Cardiac muscle cell (in vitro differentiated cells and primary cell): ENCODE data around the gene ADAMTS12. TPM values are rescaled to one million over a fixed set of nuclear protein-coding genes. Genes with fewer than 3 reads are reported as not detected.
"Not testable (repeated sequence)": the region's sequence is repeated elsewhere in the genome, so short reads cannot be mapped to it uniquely, and the experiment has no call there.

Experiments
- DNase-seq, 2 donors: peaks; one replicate each; pipeline versions ENCODE4 v3.0.0 to v3.0.0-alpha.2; 2010 to 2017; ENCODE audit warnings: low read depth in 1 of 2, low spot score in 1 of 2
- H3K27ac ChIP-seq: fragments of 200-600 bp; sonication (generic); 2 replicates; pipeline ENCODE4 v1.5.1; 2016
- H3K27me3 ChIP-seq: fragments of 200-600 bp; sonication (generic); 2 replicates; pipeline ENCODE4 v1.6.0; 2016; ENCODE audit warnings: control low read depth
- H3K36me3 ChIP-seq: fragments of 200-600 bp; sonication (generic); 2 replicates; pipeline ENCODE4 v1.5.1; 2016; ENCODE audit warnings: control low read depth
- H3K4me1 ChIP-seq: fragments of 200-600 bp; sonication (generic); 2 replicates; pipeline ENCODE4 v1.8.1; 2017; ENCODE audit warnings: low read depth, mild to moderate bottlenecking, mixed run types
- H3K4me3 ChIP-seq: fragments of 200-600 bp; sonication (generic); 2 replicates; pipeline ENCODE4 v1.5.1; 2016; ENCODE audit warnings: mild to moderate bottlenecking
- H3K9me3 ChIP-seq: fragments of 200-600 bp; sonication (generic); 2 replicates; pipeline ENCODE4 v1.5.1; 2017; ENCODE audit warnings: low read depth, mild to moderate bottlenecking, control low read depth
- polyA plus RNA-seq: library from polyadenylated mRNA; unstranded; fragments of >200 nt; fragmentation: Nextera tagmentation; extraction: Ambion mirVana; gene quantifications from 2 replicates; pipeline ENCODE4 v1.2.1, GENCODE V29; 2016
- total RNA-seq: library from RNA; depleted of rRNA; stranded (reverse); fragments of >200 nt; gene quantifications from 2 replicates; pipeline ENCODE4 v1.2.3, GENCODE V29; 2016
- TF ChIP-seq, protein P1 (sequence below): IDR thresholded peaks from 2 replicates; pipeline ENCODE4 v1.5.1; 2012; ENCODE audit warnings: low read depth, mild to moderate bottlenecking, low read length

ADAMTS12 gene
- total and polyA plus RNA-seq, 2 experiments from 2014 or later = 29.3 to 48.4 TPM

DNA sequence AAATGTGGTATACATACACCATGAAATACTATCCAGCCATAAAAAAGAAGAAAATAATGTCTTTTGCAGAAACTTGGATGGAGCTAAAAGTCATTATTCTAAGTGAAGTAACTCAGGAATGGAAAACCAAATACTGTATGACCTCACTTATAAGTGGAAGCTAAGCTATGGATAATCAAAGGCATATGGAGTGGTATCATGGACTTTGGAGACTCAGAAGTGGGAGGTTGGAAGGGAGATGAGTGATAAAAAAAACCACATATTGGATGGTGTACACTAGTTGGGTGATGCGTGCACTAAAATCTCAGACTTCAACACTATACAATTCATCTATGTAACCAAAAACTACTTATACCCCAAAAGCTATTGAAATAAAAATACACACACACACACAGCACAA lies 24.5 kb downstream of the ADAMTS12 start:
- no peaks in the 10 kb centered on the region for H3K27me3 ChIP-seq
- TF ChIP-seq, protein P1, sequence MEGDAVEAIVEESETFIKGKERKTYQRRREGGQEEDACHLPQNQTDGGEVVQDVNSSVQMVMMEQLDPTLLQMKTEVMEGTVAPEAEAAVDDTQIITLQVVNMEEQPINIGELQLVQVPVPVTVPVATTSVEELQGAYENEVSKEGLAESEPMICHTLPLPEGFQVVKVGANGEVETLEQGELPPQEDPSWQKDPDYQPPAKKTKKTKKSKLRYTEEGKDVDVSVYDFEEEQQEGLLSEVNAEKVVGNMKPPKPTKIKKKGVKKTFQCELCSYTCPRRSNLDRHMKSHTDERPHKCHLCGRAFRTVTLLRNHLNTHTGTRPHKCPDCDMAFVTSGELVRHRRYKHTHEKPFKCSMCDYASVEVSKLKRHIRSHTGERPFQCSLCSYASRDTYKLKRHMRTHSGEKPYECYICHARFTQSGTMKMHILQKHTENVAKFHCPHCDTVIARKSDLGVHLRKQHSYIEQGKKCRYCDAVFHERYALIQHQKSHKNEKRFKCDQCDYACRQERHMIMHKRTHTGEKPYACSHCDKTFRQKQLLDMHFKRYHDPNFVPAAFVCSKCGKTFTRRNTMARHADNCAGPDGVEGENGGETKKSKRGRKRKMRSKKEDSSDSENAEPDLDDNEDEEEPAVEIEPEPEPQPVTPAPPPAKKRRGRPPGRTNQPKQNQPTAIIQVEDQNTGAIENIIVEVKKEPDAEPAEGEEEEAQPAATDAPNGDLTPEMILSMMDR = no peak
- no peaks in the 10 kb centered on the region for H3K9me3 ChIP-seq
- H3K27ac ChIP-seq = no peak overlapping the region
- no peak overlapping the region for H3K4me3 ChIP-seq
- DNase-seq = no peak
- no peaks in the 10 kb centered on the region for H3K36me3 ChIP-seq
- H3K4me1 ChIP-seq = no peaks in the 10 kb centered on the region

DNA sequence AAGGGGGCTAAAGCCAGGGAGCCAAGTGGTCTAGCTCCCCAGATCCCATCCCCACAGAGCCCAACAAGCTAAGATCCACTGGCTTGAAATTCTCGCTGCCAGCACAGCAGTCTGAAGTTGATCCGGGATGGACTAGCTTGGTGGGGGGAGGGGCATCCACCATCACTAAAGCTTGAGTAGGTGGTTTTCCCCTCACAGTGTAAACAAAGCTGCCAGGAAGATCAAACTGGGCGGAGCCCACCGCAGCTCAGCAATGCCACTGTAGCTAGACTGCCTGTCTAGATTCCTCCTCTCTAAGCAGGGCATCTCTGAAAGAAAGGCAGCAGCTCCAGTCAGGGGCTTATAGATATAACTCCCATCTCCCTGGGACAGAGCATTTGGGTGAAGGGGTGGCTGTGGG lies 32.6 kb downstream of the ADAMTS12 start:
- DNase-seq, H3K4me3 ChIP-seq, H3K36me3 ChIP-seq, H3K27me3 ChIP-seq, H3K9me3 ChIP-seq: not testable (repeated sequence)
- peak overlapping the region; percentile 51 for H3K27ac ChIP-seq
- peaks cover 27% of the 10 kb centered on the region for H3K4me1 ChIP-seq

DNA sequence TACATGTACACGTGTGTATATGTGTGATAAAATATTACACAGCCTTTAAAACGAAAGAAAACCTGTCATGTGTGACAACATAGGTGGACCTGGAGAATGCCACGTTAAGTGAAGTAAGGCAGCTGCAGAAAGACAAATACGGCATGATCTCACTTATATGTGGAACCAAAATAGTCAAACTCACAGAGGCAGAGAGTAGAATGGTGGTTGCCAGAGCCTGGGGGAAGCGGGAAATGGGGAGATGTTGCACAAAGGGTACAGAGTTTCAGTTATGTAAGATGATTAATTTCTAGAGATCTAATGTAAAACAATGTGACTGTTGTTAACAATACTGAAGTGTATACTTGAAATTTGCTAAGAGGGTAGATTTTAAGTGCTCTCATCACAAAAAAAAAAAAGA lies 34.8 kb downstream of the ADAMTS12 start:
- Histone ChIP-seq H3K27ac (peak overlapping the region; percentile 39), H3K4me3 (no peak overlapping the region), H3K27me3 (no peaks in the 10 kb centered on the region), H3K36me3 (no peaks in the 10 kb centered on the region), H3K4me1 (peaks cover 49% of the 10 kb centered on the region), H3K9me3 (no peaks in the 10 kb centered on the region)
- TF ChIP-seq, protein P1 = no peak
- no peak for DNase-seq

DNA sequence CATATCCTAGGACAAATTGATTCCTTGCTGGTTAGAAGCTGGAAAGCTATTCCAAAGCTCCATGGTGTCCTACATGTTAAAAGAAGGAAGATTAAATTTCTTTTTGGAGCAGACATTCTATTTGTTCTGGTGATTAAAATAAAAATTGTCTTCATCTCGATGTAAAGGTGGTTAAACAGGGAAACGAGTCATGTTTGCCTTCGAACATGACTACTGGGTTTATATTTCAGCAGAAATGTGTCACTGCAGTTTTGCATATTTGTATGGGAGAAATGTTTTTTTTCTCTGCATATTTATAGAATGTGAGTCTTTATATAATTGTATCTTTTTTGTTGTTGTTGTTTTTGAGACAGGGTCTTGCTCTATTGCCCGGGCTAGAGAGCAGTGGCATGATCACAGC lies 36.4 kb downstream of the ADAMTS12 start:
- DNase-seq = no peak
- Histone ChIP-seq H3K9me3 (no peaks in the 10 kb centered on the region), H3K27ac (peak overlapping the region; percentile 96), H3K4me3 (no peak overlapping the region), H3K27me3 (no peaks in the 10 kb centered on the region), H3K36me3 (no peaks in the 10 kb centered on the region), H3K4me1 (peaks cover 59% of the 10 kb centered on the region)
- TF ChIP-seq, protein P1 = no peak

DNA sequence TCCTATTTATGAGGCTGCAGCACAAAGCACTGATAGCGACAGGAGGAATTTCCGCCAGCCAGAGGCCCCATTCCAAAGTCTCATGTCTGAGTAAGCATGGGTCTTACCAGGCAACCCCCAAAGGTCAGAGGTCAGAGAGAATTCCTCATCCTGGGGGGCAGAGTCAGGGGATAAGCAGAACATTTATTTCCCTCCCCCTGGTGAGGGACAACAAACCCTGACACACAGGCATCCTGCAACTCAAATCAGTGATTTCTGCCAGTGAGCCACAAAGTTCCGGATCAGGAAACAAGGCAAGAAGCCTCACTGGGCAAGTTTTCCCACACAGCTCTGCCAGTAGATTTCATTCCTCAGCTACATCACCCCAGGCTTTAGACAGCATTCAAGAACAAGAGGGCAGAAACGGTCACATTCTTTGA lies 37.0 kb downstream of the ADAMTS12 start:
- Histone ChIP-seq H3K4me3 (no peak overlapping the region), H3K9me3 (no peaks in the 10 kb centered on the region), H3K36me3 (no peaks in the 10 kb centered on the region), H3K27me3 (no peaks in the 10 kb centered on the region), H3K27ac (peak overlapping the region; percentile 96), H3K4me1 (peaks cover 65% of the 10 kb centered on the region)
- TF ChIP-seq, protein P1 = no peak
- DNase-seq = peak; percentile 52 to 95

DNA sequence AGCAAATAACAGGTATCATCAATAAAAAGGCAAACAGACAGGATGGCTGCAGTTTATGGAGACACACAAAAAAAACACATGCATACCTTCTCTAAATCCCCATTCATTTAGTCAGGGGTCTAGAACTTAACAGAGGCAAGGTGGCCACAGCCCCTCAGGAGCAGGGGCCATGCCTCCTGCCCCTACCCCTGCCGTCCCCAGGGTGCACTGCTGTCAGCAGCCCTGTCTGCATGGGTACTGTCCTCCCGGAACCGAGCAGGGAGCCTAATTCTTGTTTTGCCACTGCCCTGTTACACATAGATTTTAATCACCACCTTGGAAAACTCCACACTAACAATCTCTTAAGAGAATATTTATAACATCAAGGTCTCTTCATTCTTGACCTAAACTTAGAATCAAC lies 39.0 kb downstream of the ADAMTS12 start:
- no peak overlapping the region for H3K4me3 ChIP-seq
- no peaks in the 10 kb centered on the region for H3K36me3 ChIP-seq
- no peaks in the 10 kb centered on the region for H3K9me3 ChIP-seq
- no peaks in the 10 kb centered on the region for H3K27me3 ChIP-seq
- H3K27ac ChIP-seq = peak overlapping the region; percentile 96
- DNase-seq = no peak
- TF ChIP-seq, protein P1 = no peak
- peaks cover 61% of the 10 kb centered on the region for H3K4me1 ChIP-seq
